Natural killer cell (primary cell): ENCODE results near the gene TACR1. TPM values are rescaled to one million over a fixed set of nuclear protein-coding genes. Genes with fewer than 3 reads are reported as not detected.

Experiments
- ATAC-seq, 3 donors: fragments of 150-1000 bp in 2 of 3; fragments of 200-7000 bp in 1 of 3; cut with Tn5 transposase; 1 replicate in 1 of 3; 2 replicates in 2 of 3; pipeline ENCODE4 v1.10.0; 2021; ENCODE audit warnings: mild to moderate bottlenecking in 2 of 3, moderate library complexity in 2 of 3
- DNase-seq, 2 donors: peaks; one replicate each; pipeline versions ENCODE4 v3.0.0 to v3.0.0-alpha.2; 2013 to 2021; ENCODE audit warnings: mixed read lengths in 1 of 2
- H3K27ac ChIP-seq: one replicate; pipeline ENCODE4 v1.5.1; 2013; ENCODE audit warnings: mild to moderate bottlenecking, low read length
- H3K27me3 ChIP-seq: one replicate; pipeline ENCODE4 v1.6.1; 2013; ENCODE audit warnings: low read length; ENCODE audit not compliant: control insufficient read depth, insufficient read depth
- H3K36me3 ChIP-seq: one replicate; pipeline ENCODE4 v1.6.1; 2013; ENCODE audit warnings: low read length; ENCODE audit not compliant: control insufficient read depth, insufficient read depth
- H3K4me1 ChIP-seq: one replicate; pipeline ENCODE4 v1.6.1; 2013; ENCODE audit warnings: low read length; ENCODE audit not compliant: control insufficient read depth, insufficient read depth
- H3K4me3 ChIP-seq: one replicate; pipeline ENCODE4 v1.5.1; 2013; ENCODE audit warnings: low read length
- H3K9me3 ChIP-seq: one replicate; pipeline ENCODE4 v1.6.1; 2013; ENCODE audit warnings: low read length; ENCODE audit not compliant: control insufficient read depth, insufficient read depth
- H3K27ac Mint-ChIP-seq, 2 donors: one replicate each; pipeline ENCODE4 v1.8.0; 2022; ENCODE audit warnings: mild to moderate bottlenecking in 2 of 2, mixed read lengths in 2 of 2, moderate library complexity in 1 of 2
- H3K27me3 Mint-ChIP-seq, 2 donors: one replicate each; pipeline ENCODE4 v1.8.0; 2022; ENCODE audit warnings: low read depth in 2 of 2, mixed read lengths in 2 of 2
- H3K36me3 Mint-ChIP-seq: one replicate; pipeline ENCODE4 v1.8.0; 2022; ENCODE audit warnings: mixed read lengths
- H3K4me1 Mint-ChIP-seq, 2 donors: one replicate each; pipeline ENCODE4 v1.8.0; 2022; ENCODE audit warnings: mixed read lengths in 2 of 2
- H3K4me3 Mint-ChIP-seq: one replicate; pipeline ENCODE4 v1.8.0; 2022; ENCODE audit warnings: mild to moderate bottlenecking, moderate library complexity, mixed read lengths
- H3K9me3 Mint-ChIP-seq, 2 donors: one replicate each; pipeline ENCODE4 v1.8.0; 2022; ENCODE audit warnings: mixed read lengths in 2 of 2
- CTCF ChIP-seq: fragments of 200-600 bp; IDR thresholded peaks from one replicate; pipeline ENCODE4 v1.8.0; 2022; ENCODE audit warnings: antibody characterized with exemption
- WGBS: methylation state at CpG from one replicate; pipeline ENCODE4 v1.1.7; 2013; ENCODE audit warnings: missing lambda C conversion rate; ENCODE audit not compliant: insufficient coverage; 5-methylcytosine and 5-hydroxymethylcytosine counted together
- intact Hi-C: fragments of 100-400 bp; cut with micrococcal nuclease; formaldehyde crosslinking; loops from one replicate; pipeline ENCODE4 v1.14.2; 2022
- total RNA-seq, 4 donors: library from RNA; stranded (reverse); fragments of 120-200 nt in 1 of 4; gene quantifications; one replicate each; pipeline versions ENCODE4 v1.2.3 to v1.2.4, GENCODE V29; 2013 to 2022

TACR1 gene
- total RNA-seq, 3 donors from 2014 or later (not counting 1 experiment from before 2014, with no cell fraction given), result not detected

GRCh38 chr2:75035444-75036353 lies 163.6 kb downstream of the TACR1 start:
- H3K9me3 ChIP-seq, result peaks cover 3% of the 10 kb centered on the region
- Mint-ChIP-seq H3K9me3 (no peaks in the 10 kb centered on the region), H3K27me3 (no peaks in the 10 kb centered on the region), H3K27ac (no peak overlapping the region), H3K4me3 (no peak overlapping the region), H3K4me1 (peaks cover 14 to 18% of the 10 kb centered on the region in 2 donors), H3K36me3 (no peaks in the 10 kb centered on the region)
- H3K4me3 ChIP-seq, result no peak overlapping the region
- no peak for DNase-seq
- WGBS, result 17% methylated on average over 1 of the region's 3 CpGs
- no peak for TF ChIP-seq CTCF
- intact Hi-C loops, result no loop called here
- H3K27me3 ChIP-seq, result no peaks in the 10 kb centered on the region
- no peaks in the 10 kb centered on the region for H3K36me3 ChIP-seq
- no peak overlapping the region for H3K27ac ChIP-seq
- peaks cover 4% of the 10 kb centered on the region for H3K4me1 ChIP-seq
- no peak for ATAC-seq

- H3K4me3 ChIP-seq, result no peak overlapping the region
- no peak for ATAC-seq
- TF ChIP-seq CTCF, result no peak
- Mint-ChIP-seq H3K4me3 (no peak overlapping the region), H3K4me1 (peaks cover 21 to 23% of the 10 kb centered on the region in 2 donors), H3K9me3 (no peaks in the 10 kb centered on the region), H3K27ac (no peak overlapping the region), H3K36me3 (no peaks in the 10 kb centered on the region), H3K27me3 (no peaks in the 10 kb centered on the region)
- H3K9me3 ChIP-seq, result no peaks in the 10 kb centered on the region
- 37% methylated on average over 2 of the region's 2 CpGs for WGBS
- no peaks in the 10 kb centered on the region for H3K36me3 ChIP-seq
- no peak overlapping the region for H3K27ac ChIP-seq
- intact Hi-C loops, result no loop called here
- H3K27me3 ChIP-seq, result no peaks in the 10 kb centered on the region
- no peak for DNase-seq
- H3K4me1 ChIP-seq, result peaks cover 4% of the 10 kb centered on the region
These were observed 165.8 kb downstream of the TACR1 start for GRCh38 chr2:75033516-75033915.

- no peaks in the 10 kb centered on the region for H3K36me3 ChIP-seq
- H3K27ac ChIP-seq, result no peak overlapping the region
- peaks cover 21 to 23% of the 10 kb centered on the region in 2 donors for H3K4me1 Mint-ChIP-seq
- no peaks in the 10 kb centered on the region for H3K9me3 ChIP-seq
- peaks cover 4% of the 10 kb centered on the region for H3K4me1 ChIP-seq
- no peaks in the 10 kb centered on the region for H3K27me3 Mint-ChIP-seq
- no peak for DNase-seq
- H3K4me3 Mint-ChIP-seq, result no peak overlapping the region
- peak overlapping the region; percentile 31 to 43 for H3K27ac Mint-ChIP-seq
- H3K27me3 ChIP-seq, result no peaks in the 10 kb centered on the region
- intact Hi-C loops, result no loop called here
- no peaks in the 10 kb centered on the region for H3K9me3 Mint-ChIP-seq
- no peaks in the 10 kb centered on the region for H3K36me3 Mint-ChIP-seq
- WGBS, result 78% methylated on average over 4 of the region's 5 CpGs
- H3K4me3 ChIP-seq, result no peak overlapping the region
- peak in 2 of 3 donors; percentile 17 to 53 for ATAC-seq
- no peak for TF ChIP-seq CTCF
These were observed 167.2 kb downstream of the TACR1 start for GRCh38 chr2:75031906-75032803.
